Neuronal stem cell (in vitro differentiated cells): ENCODE results near the gene STAT3.
"Not testable (repeated sequence)": the region's sequence is repeated elsewhere in the genome, so short reads cannot be mapped to it uniquely, and the experiment has no call there.

Experiments used
- DNase-seq: peaks from one replicate; pipeline ENCODE4 v3.0.0-alpha.2; 2013; ENCODE audit warnings: low spot score
- H2AFZ ChIP-seq: one replicate; pipeline ENCODE4 v1.6.1; 2013; ENCODE audit warnings: mild to moderate bottlenecking, low read length, inconsistent platforms
- H2AK5ac ChIP-seq: 2 replicates; pipeline ENCODE4 v1.6.1; 2013; ENCODE audit warnings: low read depth, mild to moderate bottlenecking, inconsistent platforms, low read length, moderate library complexity, mixed read lengths
- H2BK120ac ChIP-seq: 2 replicates; pipeline ENCODE4 v1.6.1; 2013; ENCODE audit warnings: low read depth, mild to moderate bottlenecking, inconsistent platforms, low read length, moderate library complexity, mixed read lengths
- H2BK12ac ChIP-seq: one replicate; pipeline ENCODE4 v1.6.1; 2013; ENCODE audit warnings: low read length, inconsistent platforms
- H2BK15ac ChIP-seq: 2 replicates; pipeline ENCODE4 v1.6.1; 2013; ENCODE audit warnings: mild to moderate bottlenecking, low read length, inconsistent platforms, mixed read lengths
- H2BK5ac ChIP-seq: one replicate; pipeline ENCODE4 v1.6.1; 2013; ENCODE audit warnings: inconsistent platforms, mild to moderate bottlenecking, low read length, moderate library complexity
- H3K14ac ChIP-seq: one replicate; pipeline ENCODE4 v1.6.1; 2013; ENCODE audit warnings: low read length, inconsistent platforms
- H3K18ac ChIP-seq: 2 replicates; pipeline ENCODE4 v1.6.1; 2013; ENCODE audit warnings: low read length, inconsistent platforms
- H3K23ac ChIP-seq: 2 replicates; pipeline ENCODE4 v1.6.1; 2013; ENCODE audit warnings: low read depth, mild to moderate bottlenecking, mixed read lengths, low read length, inconsistent platforms; ENCODE audit not compliant: poor library complexity
- H3K27ac ChIP-seq: replicated peaks from 3 replicates; pipeline ENCODE4 v1.5.1; 2013; ENCODE audit warnings: low read length, inconsistent platforms
- H3K27me3 ChIP-seq, 3 experiments: 2 replicates each; pipeline ENCODE4 v1.6.1; 2013; ENCODE audit warnings: low read length in 3 of 3, mild to moderate bottlenecking in 2 of 3, inconsistent platforms in 1 of 3, low read depth in 1 of 3, mixed read lengths in 1 of 3, moderate library complexity in 1 of 3; ENCODE audit not compliant: control insufficient read depth in 3 of 3, insufficient read depth in 3 of 3
- H3K36me3 ChIP-seq, 2 donors: replicated peaks in 1 of 2; 2 replicates each; pipeline ENCODE4 v1.6.1; 2013; ENCODE audit warnings: low read length in 2 of 2; ENCODE audit not compliant: control insufficient read depth in 2 of 2, insufficient read depth in 2 of 2
- H3K4ac ChIP-seq: 2 replicates; pipeline ENCODE4 v1.6.1; 2013; ENCODE audit warnings: inconsistent platforms, mild to moderate bottlenecking, low read length, moderate library complexity
- H3K4me1 ChIP-seq, 2 donors: 1 replicate in 1 of 2; 2 replicates in 1 of 2; pipeline ENCODE4 v1.6.1; 2013; ENCODE audit warnings: low read length in 2 of 2, low read depth in 1 of 2; ENCODE audit not compliant: control insufficient read depth in 2 of 2, insufficient read depth in 1 of 2
- H3K4me2 ChIP-seq: one replicate; pipeline ENCODE4 v1.6.1; 2013; ENCODE audit warnings: mild to moderate bottlenecking, low read length, inconsistent platforms; ENCODE audit not compliant: insufficient read depth, poor library complexity, severe bottlenecking
- H3K4me3 ChIP-seq, 2 donors: 2 replicates each; pipeline ENCODE4 v1.5.1; 2013; ENCODE audit warnings: low read length in 2 of 2, mild to moderate bottlenecking in 2 of 2, inconsistent platforms in 1 of 2, moderate library complexity in 1 of 2
- H3K79me1 ChIP-seq: one replicate; pipeline ENCODE4 v1.6.1; 2013; ENCODE audit warnings: low read depth, mild to moderate bottlenecking, inconsistent platforms, low read length, moderate library complexity
- H3K9ac ChIP-seq: one replicate; pipeline ENCODE4 v1.6.1; 2013; ENCODE audit warnings: mild to moderate bottlenecking, low read depth, low read length, inconsistent platforms; ENCODE audit not compliant: poor library complexity
- H3K9me3 ChIP-seq, 2 donors: replicated peaks in 1 of 2; 2 replicates each; pipeline versions ENCODE3 to v1.6.1; 2013; ENCODE audit warnings: low read length in 2 of 2, mild to moderate bottlenecking in 2 of 2, inconsistent platforms in 1 of 2, low read depth in 1 of 2, mixed read lengths in 1 of 2, moderate library complexity in 1 of 2; ENCODE audit not compliant: control insufficient read depth in 2 of 2, insufficient read depth in 1 of 2
- H4K8ac ChIP-seq: one replicate; pipeline ENCODE4 v1.6.1; 2013; ENCODE audit warnings: low read depth, mild to moderate bottlenecking, inconsistent platforms, low read length, moderate library complexity
- H4K91ac ChIP-seq: one replicate; pipeline ENCODE4 v1.6.1; 2013; ENCODE audit warnings: low read length, low read depth, mild to moderate bottlenecking, inconsistent platforms; ENCODE audit not compliant: poor library complexity
- WGBS, 2 donors: extraction: QIAGEN DNeasy Blood & Tissue Kit; methylation state at CpG; one replicate each; pipeline ENCODE4 v1.1.7; 2013; ENCODE audit warnings: missing lambda C conversion rate in 2 of 2, mixed read lengths in 1 of 2; ENCODE audit not compliant: insufficient read length in 2 of 2, insufficient replicate concordance in 1 of 2; ENCODE audit errors: extremely low coverage in 2 of 2; 5-methylcytosine and 5-hydroxymethylcytosine counted together

Gene STAT3

GRCh38 chr17:42372142-42372541, 16.1 kb downstream of the STAT3 start:
- Histone ChIP-seq H2BK120ac (no peak overlapping the region), H3K14ac (no peak overlapping the region), H3K36me3 (peaks cover 0 to 55% of the 10 kb centered on the region in 2 donors), H3K23ac (no peak overlapping the region), H3K4me3 (no peak overlapping the region), H3K27me3 (no peaks in the 10 kb centered on the region), H3K4ac (no peak overlapping the region), H3K9me3 (peaks cover 0 to 32% of the 10 kb centered on the region in 2 donors), H4K8ac (no peak overlapping the region), H2BK5ac (no peak overlapping the region), H3K18ac (no peak overlapping the region), H2AK5ac (no peak overlapping the region), H2AFZ (no peak overlapping the region), H2BK12ac (no peak overlapping the region), H2BK15ac (no peak overlapping the region), H3K4me1 (peaks cover 2 to 8% of the 10 kb centered on the region in 2 donors), H4K91ac (no peak overlapping the region), H3K4me2 (no peak overlapping the region), H3K9ac (no peak overlapping the region), H3K79me1 (peaks cover 2% of the 10 kb centered on the region), H3K27ac (no peak overlapping the region)
- no peak for DNase-seq

- no CpG with 5 or more reads among the region's 12 CpGs for WGBS, 2 donors
- H4K91ac ChIP-seq, H3K4me1 ChIP-seq, DNase-seq, H3K4me3 ChIP-seq, H2BK5ac ChIP-seq, H3K79me1 ChIP-seq, H2AK5ac ChIP-seq, H3K9ac ChIP-seq, H3K4me2 ChIP-seq, H3K4ac ChIP-seq, H2BK12ac ChIP-seq, H3K27me3 ChIP-seq, H2BK120ac ChIP-seq, H2AFZ ChIP-seq, H2BK15ac ChIP-seq, H4K8ac ChIP-seq, H3K14ac ChIP-seq, H3K27ac ChIP-seq, H3K23ac ChIP-seq, H3K18ac ChIP-seq: not testable (repeated sequence)
- H3K36me3 ChIP-seq = peaks cover 0 to 51% of the 10 kb centered on the region in 2 donors
- peaks cover 0 to 31% of the 10 kb centered on the region in 2 donors for H3K9me3 ChIP-seq
Observed at GRCh38 chr17:42368797-42369561, 19.3 kb downstream of the STAT3 start.

GRCh38 chr17:42368310-42368709, 19.9 kb downstream of the STAT3 start:
- H3K23ac ChIP-seq, H4K91ac ChIP-seq, H3K18ac ChIP-seq, H2AFZ ChIP-seq, H2AK5ac ChIP-seq, H2BK120ac ChIP-seq, H3K9ac ChIP-seq, H2BK12ac ChIP-seq, H3K27me3 ChIP-seq, H4K8ac ChIP-seq, H3K14ac ChIP-seq, H3K4me2 ChIP-seq, H3K79me1 ChIP-seq, H3K4me3 ChIP-seq, H2BK15ac ChIP-seq, H3K4me1 ChIP-seq, H3K4ac ChIP-seq, DNase-seq, H3K27ac ChIP-seq, H2BK5ac ChIP-seq: not testable (repeated sequence)
- no CpG with 5 or more reads among the region's 5 CpGs for WGBS, 2 donors
- Histone ChIP-seq H3K36me3 (peaks cover 0 to 54% of the 10 kb centered on the region in 2 donors), H3K9me3 (peaks cover 0 to 28% of the 10 kb centered on the region in 2 donors)

GRCh38 chr17:42366176-42367023, 21.8 kb downstream of the STAT3 start:
- not testable (repeated sequence) for H3K27ac ChIP-seq, H3K14ac ChIP-seq, H2BK5ac ChIP-seq, H3K27me3 ChIP-seq, H3K18ac ChIP-seq, H2BK12ac ChIP-seq, H4K91ac ChIP-seq, H2BK120ac ChIP-seq, H2AFZ ChIP-seq, H4K8ac ChIP-seq, H2AK5ac ChIP-seq, H2BK15ac ChIP-seq, H3K4me2 ChIP-seq, DNase-seq, H3K4ac ChIP-seq, H3K79me1 ChIP-seq, H3K23ac ChIP-seq, H3K9ac ChIP-seq, H3K4me3 ChIP-seq
- Histone ChIP-seq H3K9me3 (peaks cover 0 to 12% of the 10 kb centered on the region in 2 donors), H3K4me1 (peaks cover 13 to 20% of the 10 kb centered on the region in 2 donors), H3K36me3 (peaks cover 0 to 47% of the 10 kb centered on the region in 2 donors)
- WGBS, 2 donors = no CpG with 5 or more reads among the region's 13 CpGs
